GM23248 (cell line): ENCODE results near the gene SRP9.

Experiments used
- EZH2 ChIP-seq: fragments of 200-600 bp; sonication (generic); IDR thresholded peaks from 2 replicates; pipeline ENCODE4 v1.6.1; 2018; ENCODE audit warnings: antibody characterized with exemption, mild to moderate bottlenecking; ENCODE audit not compliant: insufficient read depth, poor library complexity, severe bottlenecking
- EZH2phosphoT487 ChIP-seq: fragments of 200-600 bp; sonication (generic); IDR thresholded peaks from 2 replicates; pipeline ENCODE4 v1.6.1; 2018; ENCODE audit warnings: antibody characterized with exemption, moderate library complexity, mild to moderate bottlenecking, low read depth; ENCODE audit not compliant: insufficient read depth

- TF ChIP-seq EZH2 (no peak), EZH2phosphoT487 (no peak)
These were observed 47.5 kb downstream of the SRP9 start for GRCh38 chr1:225825078-225825477.
